Transverse colon (tissue), 4 donors: Measurements from ENCODE around the gene RPLP2. TPM values are rescaled to one million over a fixed set of nuclear protein-coding genes. Genes with fewer than 3 reads are reported as not detected.

Experiments
- DNase-seq: peaks from one replicate; pipeline ENCODE4 v3.0.0-alpha.2; 2019
- H3K27ac ChIP-seq, 4 donors: fragments of 200-600 bp; sonication (generic); 2 replicates each; pipeline ENCODE4 v1.5.1; 2016 to 2018; ENCODE audit warnings: inconsistent platforms in 4 of 4
- H3K27me3 ChIP-seq: fragments of 200-600 bp; sonication (generic); 2 replicates; pipeline ENCODE4 v1.5.1; 2017; ENCODE audit warnings: inconsistent platforms
- H3K36me3 ChIP-seq, 4 donors: fragments of 200-600 bp; sonication (generic); 2 replicates each; pipeline ENCODE4 v1.5.1; 2017 to 2019; ENCODE audit warnings: inconsistent platforms in 4 of 4
- H3K4me1 ChIP-seq, 4 donors: fragments of 200-600 bp; sonication (generic); 2 replicates each; pipeline ENCODE4 v1.5.1; 2017 to 2020; ENCODE audit warnings: inconsistent platforms in 4 of 4
- H3K4me3 ChIP-seq, 4 donors: fragments of 200-600 bp; sonication (generic); 1 replicate in 1 of 4; 2 replicates in 3 of 4; pipeline versions ENCODE4 v1.5.1 to v1.6.1; 2017 to 2019; ENCODE audit warnings: inconsistent platforms in 4 of 4
- H3K9me3 ChIP-seq, 2 donors: fragments of 200-600 bp; sonication (generic); 2 replicates each; pipeline ENCODE4 v1.5.1; 2017 to 2019; ENCODE audit warnings: inconsistent platforms in 2 of 2
- EP300 ChIP-seq: sonication (generic); formaldehyde crosslinking; IDR thresholded peaks from one replicate; pipeline ENCODE4 v1.6.1; 2017; ENCODE audit warnings: antibody characterized with exemption, low read depth
- POLR2A ChIP-seq: fragments of 450-650 bp; IDR thresholded peaks from one replicate; pipeline ENCODE4 v1.6.1; 2016; ENCODE audit warnings: antibody characterized with exemption, mild to moderate bottlenecking, moderate library complexity
- POLR2AphosphoS5 ChIP-seq, 3 donors: sonication (generic); formaldehyde crosslinking; IDR thresholded peaks; one replicate each; pipeline ENCODE4 v1.6.1; 2016; ENCODE audit warnings: antibody characterized with exemption in 3 of 3
- WGBS, 2 donors: methylation state at CpG; one replicate each; pipeline ENCODE4 v1.1.5; 2018; ENCODE audit warnings: low coverage in 1 of 2; 5-methylcytosine and 5-hydroxymethylcytosine counted together
- in situ Hi-C, 4 donors: fragments of 200-750 bp; cut with MboI; loops; one replicate each; pipeline versions ENCODE4 v1.15.0 to v1.15.1; 2017; ENCODE audit warnings: low sequenced_read_pairs in 3 of 4, low pct_ligation_motif_present in 1 of 4, low pct_unique_long_range_greater_than_20kb in 1 of 4
- intact Hi-C: fragments of 100-400 bp; cut with DNase I; formaldehyde crosslinking; loops from one replicate; pipeline ENCODE4 v1.15.1; 2023; ENCODE audit warnings: low total_unique reads
- total RNA-seq, 4 donors: library from RNA; depleted of rRNA; stranded (reverse); fragments of >200 nt; gene quantifications; one replicate each; pipeline ENCODE4 v1.1.0, GENCODE V29; 2016
- TF ChIP-seq, protein P1 (sequence below), 5 experiments: fragments of 200-600 bp in 3 of 5; fragments of 450-650 bp in 2 of 5; sonication (generic) in 3 of 5; IDR thresholded peaks; 1 replicate in 2 of 5; 2 replicates in 3 of 5; pipeline ENCODE4 v1.5.1; 2016 to 2017; ENCODE audit warnings: antibody characterized with exemption in 5 of 5, inconsistent platforms in 3 of 5, mild to moderate bottlenecking in 2 of 5, moderate library complexity in 1 of 5

The RPLP2 gene
- total RNA-seq, 4 donors from 2014 or later: 273 to 670 (median 466) TPM

DNA sequence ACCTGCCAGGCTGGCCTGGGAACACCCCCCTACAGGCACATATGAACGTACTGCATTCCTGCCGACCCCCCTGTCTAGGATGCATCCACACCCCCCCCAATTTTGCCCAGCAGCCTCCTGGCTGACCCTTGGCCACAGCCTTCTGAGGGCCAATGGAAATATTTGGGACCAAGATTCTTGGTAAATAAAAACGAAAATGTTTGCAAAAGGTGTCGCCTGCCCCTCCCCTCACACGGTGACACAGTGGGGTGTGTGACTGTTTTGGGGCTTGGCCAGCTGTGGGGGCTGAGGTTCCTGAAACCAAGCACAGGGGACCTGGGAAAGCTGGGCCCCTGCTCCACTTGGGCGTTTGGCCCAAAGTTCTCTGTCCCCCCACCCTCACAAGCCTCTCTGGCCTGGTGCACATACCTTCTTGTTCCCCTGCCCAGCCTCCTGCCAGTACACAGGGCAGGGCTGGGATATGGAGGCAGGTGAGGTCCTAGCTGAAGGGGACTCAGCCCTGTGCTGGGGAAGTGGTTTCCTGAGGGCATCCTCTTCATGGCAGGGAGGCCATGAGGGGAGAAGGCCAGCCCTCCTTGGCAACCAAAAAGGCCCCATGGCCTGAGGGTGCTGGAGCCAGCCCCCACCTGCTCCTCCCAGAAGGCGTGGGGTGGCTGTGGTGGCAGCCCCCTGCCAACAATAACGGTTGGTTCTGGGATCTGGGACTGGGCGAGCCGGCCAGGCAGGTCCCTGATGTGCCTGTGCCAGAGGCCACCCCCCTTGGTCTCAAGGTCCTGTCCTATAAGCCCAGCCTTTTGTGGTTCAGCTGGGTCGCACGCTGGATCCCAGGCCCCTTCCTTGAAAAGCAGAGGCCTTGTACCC is 15.8 kb downstream of the RPLP2 start:
- 56% methylated on average over 10 of the region's 12 CpGs; no CpG with 5 or more reads in 1 of the 2 donors for WGBS, 2 donors
- peak; percentile 72 for DNase-seq
- Histone ChIP-seq H3K9me3 (no peaks in the 10 kb centered on the region), H3K27ac (peak overlapping the region; percentile 91 to 95 (median 94)), H3K4me3 (peak overlapping the region in 2 of 4 donors; percentile 50 to 64), H3K4me1 (peaks cover 34 to 87% (median 83%) of the 10 kb centered on the region in 4 donors), H3K36me3 (peaks cover 0 to 14% (median 0%) of the 10 kb centered on the region in 4 donors), H3K27me3 (peaks cover 54% of the 10 kb centered on the region)
- in situ Hi-C loops: no loop called here
- intact Hi-C loops: no loop called here
- TF ChIP-seq EP300 (no peak), POLR2A (peak; percentile 34), POLR2AphosphoS5 (IDR thresholded peaks at IDR 0.05) (peak in 1 of 3 donors; percentile 43)
- TF ChIP-seq, protein P1, sequence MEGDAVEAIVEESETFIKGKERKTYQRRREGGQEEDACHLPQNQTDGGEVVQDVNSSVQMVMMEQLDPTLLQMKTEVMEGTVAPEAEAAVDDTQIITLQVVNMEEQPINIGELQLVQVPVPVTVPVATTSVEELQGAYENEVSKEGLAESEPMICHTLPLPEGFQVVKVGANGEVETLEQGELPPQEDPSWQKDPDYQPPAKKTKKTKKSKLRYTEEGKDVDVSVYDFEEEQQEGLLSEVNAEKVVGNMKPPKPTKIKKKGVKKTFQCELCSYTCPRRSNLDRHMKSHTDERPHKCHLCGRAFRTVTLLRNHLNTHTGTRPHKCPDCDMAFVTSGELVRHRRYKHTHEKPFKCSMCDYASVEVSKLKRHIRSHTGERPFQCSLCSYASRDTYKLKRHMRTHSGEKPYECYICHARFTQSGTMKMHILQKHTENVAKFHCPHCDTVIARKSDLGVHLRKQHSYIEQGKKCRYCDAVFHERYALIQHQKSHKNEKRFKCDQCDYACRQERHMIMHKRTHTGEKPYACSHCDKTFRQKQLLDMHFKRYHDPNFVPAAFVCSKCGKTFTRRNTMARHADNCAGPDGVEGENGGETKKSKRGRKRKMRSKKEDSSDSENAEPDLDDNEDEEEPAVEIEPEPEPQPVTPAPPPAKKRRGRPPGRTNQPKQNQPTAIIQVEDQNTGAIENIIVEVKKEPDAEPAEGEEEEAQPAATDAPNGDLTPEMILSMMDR (IDR thresholded peaks at IDR 0.05): no peak

DNA sequence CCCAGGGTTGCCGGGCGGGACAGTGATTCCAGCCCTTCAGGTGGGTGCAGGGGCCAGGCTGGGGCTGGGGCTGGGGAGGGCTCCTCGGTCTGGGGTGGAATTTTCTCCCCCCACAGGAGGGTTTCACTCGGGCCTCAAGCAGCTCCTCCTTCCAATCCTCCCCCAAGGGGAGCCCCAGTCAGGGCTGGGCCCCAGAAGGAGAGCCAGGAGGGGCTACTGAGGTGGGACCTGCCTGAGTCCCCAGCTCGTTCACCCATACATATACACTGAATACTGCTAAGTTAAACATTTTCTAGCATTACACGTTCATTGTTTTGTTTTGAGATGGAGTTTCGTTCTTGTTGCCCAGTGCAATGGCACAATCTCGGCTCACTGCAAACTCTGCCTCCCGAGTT is 16.5 kb downstream of the RPLP2 start:
- Histone ChIP-seq H3K27me3 (peaks cover 60% of the 10 kb centered on the region), H3K4me3 (peak overlapping the region in 2 of 4 donors; percentile 50 to 64), H3K9me3 (no peaks in the 10 kb centered on the region), H3K36me3 (peaks cover 0 to 14% (median 0%) of the 10 kb centered on the region in 4 donors), H3K27ac (peak overlapping the region; percentile 91 to 95 (median 94)), H3K4me1 (peaks cover 32 to 87% (median 82%) of the 10 kb centered on the region in 4 donors)
- TF ChIP-seq EP300 (no peak), POLR2A (no peak), POLR2AphosphoS5 (IDR thresholded peaks at IDR 0.05) (no peak)
- TF ChIP-seq, protein P1 (IDR thresholded peaks at IDR 0.05): no peak
- DNase-seq: no peak
- intact Hi-C loops: no loop called here
- WGBS, 2 donors: 43% methylated on average over 6 of the region's 9 CpGs; no CpG with 5 or more reads in 1 of the 2 donors
- in situ Hi-C loops: no loop called here

DNA sequence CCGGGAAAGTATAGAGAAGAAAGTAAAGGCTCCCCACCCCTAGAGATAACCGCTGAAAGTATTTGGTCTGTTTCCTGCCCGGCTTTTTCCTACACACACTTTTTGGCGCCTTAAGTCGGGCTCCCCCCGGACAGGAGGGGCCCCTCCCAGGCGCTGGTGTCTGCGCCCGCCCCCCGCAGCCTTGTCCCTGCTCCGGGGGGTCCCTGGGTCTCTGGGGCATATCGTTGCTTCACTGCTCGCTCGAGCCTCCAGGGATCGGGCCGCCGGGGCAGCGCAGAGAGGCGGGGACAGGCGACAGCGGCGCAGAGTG is 17.0 kb downstream of the RPLP2 start:
- H3K4me1 ChIP-seq: peaks cover 28 to 87% (median 78%) of the 10 kb centered on the region in 4 donors
- in situ Hi-C loops: no loop called here
- DNase-seq: no peak

DNA sequence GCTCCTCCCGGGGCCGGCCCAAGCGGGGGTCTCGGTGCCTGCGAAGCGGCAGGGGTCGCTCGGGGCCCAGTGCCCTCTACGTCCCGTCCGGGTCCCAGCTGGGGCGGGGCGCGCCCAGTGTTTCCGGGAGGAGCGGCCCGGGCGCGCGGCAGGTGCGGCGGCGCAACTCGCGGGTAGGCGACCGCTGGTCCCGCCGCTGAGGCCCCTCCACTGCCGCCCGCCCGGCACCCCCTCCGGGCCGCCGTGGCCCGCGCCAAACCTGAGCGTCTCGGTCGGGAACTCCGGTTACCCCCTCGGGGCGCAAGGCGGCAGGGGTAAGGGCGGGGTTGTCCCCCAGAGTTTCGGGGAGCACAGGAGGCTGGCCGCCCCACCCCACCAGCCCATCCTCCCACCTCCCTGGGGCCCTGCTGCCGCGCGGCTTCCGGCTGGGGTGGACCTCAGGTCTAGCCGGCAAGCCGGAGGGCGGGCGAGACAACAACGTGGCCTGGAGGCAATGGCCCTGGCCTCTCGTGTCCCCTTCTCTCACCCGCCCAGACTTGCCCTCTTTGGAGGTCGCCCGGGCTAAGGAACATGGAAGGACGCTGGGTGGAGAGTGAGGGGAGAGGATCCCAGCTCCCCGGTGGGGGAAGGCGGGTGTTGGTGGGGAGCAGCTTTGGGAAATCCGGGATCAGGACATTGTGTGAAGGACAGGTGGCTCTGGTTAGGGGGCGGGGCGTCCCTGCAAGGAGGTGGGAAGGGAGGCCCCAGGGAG is 17.6 kb downstream of the RPLP2 start:
- in situ Hi-C loops: no loop called here
- 12% methylated on average over 19 of the region's 66 CpGs; no CpG with 5 or more reads in 1 of the 2 donors for WGBS, 2 donors

More for the DNA sequence above, 17.0 kb downstream of the RPLP2 start:
- WGBS, 2 donors: 3% methylated on average over 16 of the region's 22 CpGs; no CpG with 5 or more reads in 1 of the 2 donors
- Histone ChIP-seq H3K27me3 (peaks cover 66% of the 10 kb centered on the region), H3K27ac (peak overlapping the region; percentile 91 to 95 (median 94)), H3K36me3 (peaks cover 0 to 14% (median 0%) of the 10 kb centered on the region in 4 donors), H3K4me3 (peak overlapping the region; percentile 25 to 64 (median 46)), H3K9me3 (no peaks in the 10 kb centered on the region)
- intact Hi-C loops: no loop called here
- no peak for TF ChIP-seq EP300
- TF ChIP-seq POLR2AphosphoS5 (IDR thresholded peaks at IDR 0.05): no peak
- TF ChIP-seq POLR2A: no peak

More for the DNA sequence above, 17.6 kb downstream of the RPLP2 start:
- Histone ChIP-seq H3K27me3 (peaks cover 70% of the 10 kb centered on the region), H3K36me3 (peaks cover 0 to 14% (median 0%) of the 10 kb centered on the region in 4 donors), H3K27ac (peak overlapping the region; percentile 91 to 95 (median 94)), H3K4me3 (peak overlapping the region; percentile 29 to 64 (median 46)), H3K4me1 (peaks cover 31 to 89% (median 79%) of the 10 kb centered on the region in 4 donors), H3K9me3 (no peaks in the 10 kb centered on the region)
- DNase-seq: peak; percentile 74
- TF ChIP-seq POLR2A: peak; percentile 72
- peak in 2 of 3 donors; percentile 4 to 41 for TF ChIP-seq POLR2AphosphoS5 (IDR thresholded peaks at IDR 0.05)
- TF ChIP-seq, protein P1 (IDR thresholded peaks at IDR 0.05): peak in 1 of 5 experiments; percentile 8
- TF ChIP-seq EP300: no peak
- intact Hi-C loops: no loop called here
